Measurements from ENCODE around the gene RMI2.
A peak's percentile ranks its signal among the peaks of the same experiment; 100 is the strongest.

Gene RMI2

GRCh38 chr16:11310997-11311561, 34.2 kb upstream of the RMI2 start:
- no peak for DNase-seq

GRCh38 chr16:11312718-11313492, 32.4 kb upstream of the RMI2 start:
- DNase-seq = no peak

GRCh38 chr16:11313493-11314308, 31.6 kb upstream of the RMI2 start:
- no peak for DNase-seq

GRCh38 chr16:11314309-11314894, 30.9 kb upstream of the RMI2 start:
- DNase-seq = no peak

- DNase-seq = no peak
These were observed 29.7 kb upstream of the RMI2 start for GRCh38 chr16:11315510-11315909.

GRCh38 chr16:11316331-11317015, 28.8 kb upstream of the RMI2 start:
- no peak for DNase-seq

GRCh38 chr16:11318817-11319216, 26.4 kb upstream of the RMI2 start:
- DNase-seq = no peak

- DNase-seq = no peak
These were observed 25.6 kb upstream of the RMI2 start for GRCh38 chr16:11319529-11320146.

GRCh38 chr16:11320170-11320569, 25.1 kb upstream of the RMI2 start:
- DNase-seq = no peak

GRCh38 chr16:11321662-11322061, 23.6 kb upstream of the RMI2 start:
- no peak for DNase-seq

- DNase-seq = no peak
These were observed 22.4 kb upstream of the RMI2 start for GRCh38 chr16:11322823-11323222.

GRCh38 chr16:11323551-11324336, 21.5 kb upstream of the RMI2 start:
- DNase-seq = no peak

- DNase-seq = no peak
These were observed 19.7 kb upstream of the RMI2 start for GRCh38 chr16:11325404-11326083.

- no peak for DNase-seq
These were observed 19.0 kb upstream of the RMI2 start for GRCh38 chr16:11326084-11326736.

GRCh38 chr16:11326737-11327276, 18.5 kb upstream of the RMI2 start:
- DNase-seq = no peak

GRCh38 chr16:11327277-11328171, 17.7 kb upstream of the RMI2 start:
- no peak for DNase-seq

- DNase-seq = peak; percentile 93
These were observed 16.8 kb upstream of the RMI2 start for GRCh38 chr16:11328172-11329070.

GRCh38 chr16:11329071-11329491, 16.2 kb upstream of the RMI2 start:
- DNase-seq = no peak

Measured in amniotic stem cell (primary cell).